GM18868 (cell line): Measurements from ENCODE around the gene TK1.

Source experiments
- ATAC-seq: cut with Tn5 transposase; IDR thresholded peaks from one replicate; pipeline ENCODE4 v1.9.1; 2021; ENCODE audit warnings: mild to moderate bottlenecking, moderate library complexity; ENCODE audit not compliant: unreplicated experiment

TK1 gene

DNA sequence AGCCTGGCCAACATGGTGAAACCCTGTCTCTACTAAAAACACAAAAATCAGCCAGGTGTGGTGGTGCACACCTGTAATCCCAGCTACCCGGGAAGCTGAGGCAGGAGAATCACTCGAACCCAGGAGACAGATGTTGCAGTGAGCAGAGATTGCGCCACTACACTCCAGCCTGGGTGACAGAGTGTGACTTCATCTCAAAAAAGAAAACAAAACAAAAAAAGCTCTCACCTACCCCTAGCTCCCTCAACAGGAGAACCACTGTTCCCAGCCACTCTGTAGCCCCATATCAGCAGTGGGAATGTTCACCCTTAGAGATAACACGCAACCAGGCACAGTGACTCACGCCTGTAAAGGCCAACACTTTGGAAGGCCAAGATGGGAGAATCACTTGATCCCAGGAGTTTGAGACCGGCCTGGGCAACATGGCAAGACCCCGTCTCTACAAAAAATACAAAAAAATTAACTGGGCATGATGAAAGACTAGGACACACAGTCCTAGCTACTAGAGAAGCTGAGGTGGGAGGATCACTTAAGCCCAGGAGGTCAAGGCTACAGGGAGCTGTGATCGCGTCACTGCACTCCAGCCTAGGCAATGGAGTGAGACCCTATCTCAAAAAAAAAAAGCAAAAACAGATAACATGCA is 50.9 kb downstream of the TK1 start:
- no peak for ATAC-seq

DNA sequence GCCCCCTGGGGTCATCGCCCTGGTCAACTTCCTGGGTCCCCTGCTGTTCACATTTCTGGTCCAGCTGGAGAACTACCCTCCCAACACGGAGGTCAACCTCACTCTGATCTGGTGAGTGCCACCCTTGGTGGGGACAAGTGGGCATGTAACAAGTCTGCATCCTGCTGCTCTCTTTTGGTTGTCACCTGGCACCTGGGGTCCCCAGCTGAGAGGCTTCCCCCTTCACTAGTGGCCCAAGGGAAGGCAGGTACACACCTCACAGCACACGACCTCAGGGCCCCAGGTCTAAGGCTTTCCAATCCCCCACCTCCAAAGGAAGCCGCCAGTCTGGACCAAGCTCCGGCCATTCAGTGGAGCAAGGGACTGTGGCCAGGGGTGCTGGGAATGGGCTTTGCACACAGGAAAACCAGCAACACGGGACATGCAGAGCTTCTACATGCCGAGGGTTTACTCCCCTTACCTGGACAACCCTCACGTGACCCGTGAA is 51.9 kb downstream of the TK1 start:
- no peak for ATAC-seq

DNA sequence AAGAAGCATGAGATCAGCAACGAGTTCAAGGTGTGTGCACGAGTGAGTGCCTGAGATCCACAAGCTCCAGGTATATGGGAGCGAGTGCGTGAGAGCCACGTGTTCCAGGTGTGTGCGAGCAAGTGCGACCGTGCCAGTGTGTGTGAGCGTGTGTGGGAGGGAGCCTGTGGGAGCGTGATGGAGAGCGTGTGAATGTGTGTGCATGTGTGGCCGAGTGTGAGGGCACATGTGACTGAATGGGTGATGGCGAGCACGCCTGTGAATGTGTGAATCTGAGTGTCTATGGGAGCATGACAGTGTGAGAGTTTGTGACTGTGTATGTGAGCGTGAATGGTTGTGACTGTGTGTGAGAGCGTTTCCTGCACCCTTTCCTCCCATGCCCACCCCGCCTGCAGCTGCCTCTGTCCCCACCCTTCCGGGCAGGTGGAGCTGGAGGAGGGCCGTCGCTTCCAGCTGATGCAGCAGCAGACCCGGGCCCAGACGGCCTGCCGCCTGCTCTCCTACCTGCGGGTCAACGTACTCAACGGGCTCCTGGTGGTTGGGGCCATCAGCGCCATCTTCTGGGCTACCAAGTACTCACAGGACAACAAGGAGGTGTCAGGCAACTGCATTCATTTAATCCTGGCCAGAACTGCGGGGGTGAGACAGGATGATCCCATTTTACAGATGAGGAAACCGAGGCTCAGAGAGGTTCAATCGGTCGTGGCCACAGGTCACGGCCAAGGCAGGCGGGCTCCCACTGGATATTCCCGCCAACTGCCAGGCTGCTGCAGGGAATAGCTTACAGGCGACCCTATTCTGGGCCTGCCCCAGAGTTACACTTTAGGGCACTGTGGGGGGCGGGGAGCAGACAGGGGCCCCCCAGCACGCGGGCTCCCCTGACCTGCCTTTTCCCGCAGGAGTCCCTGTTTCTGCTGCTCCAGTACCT is 52.6 kb downstream of the TK1 start:
- no peak for ATAC-seq

DNA sequence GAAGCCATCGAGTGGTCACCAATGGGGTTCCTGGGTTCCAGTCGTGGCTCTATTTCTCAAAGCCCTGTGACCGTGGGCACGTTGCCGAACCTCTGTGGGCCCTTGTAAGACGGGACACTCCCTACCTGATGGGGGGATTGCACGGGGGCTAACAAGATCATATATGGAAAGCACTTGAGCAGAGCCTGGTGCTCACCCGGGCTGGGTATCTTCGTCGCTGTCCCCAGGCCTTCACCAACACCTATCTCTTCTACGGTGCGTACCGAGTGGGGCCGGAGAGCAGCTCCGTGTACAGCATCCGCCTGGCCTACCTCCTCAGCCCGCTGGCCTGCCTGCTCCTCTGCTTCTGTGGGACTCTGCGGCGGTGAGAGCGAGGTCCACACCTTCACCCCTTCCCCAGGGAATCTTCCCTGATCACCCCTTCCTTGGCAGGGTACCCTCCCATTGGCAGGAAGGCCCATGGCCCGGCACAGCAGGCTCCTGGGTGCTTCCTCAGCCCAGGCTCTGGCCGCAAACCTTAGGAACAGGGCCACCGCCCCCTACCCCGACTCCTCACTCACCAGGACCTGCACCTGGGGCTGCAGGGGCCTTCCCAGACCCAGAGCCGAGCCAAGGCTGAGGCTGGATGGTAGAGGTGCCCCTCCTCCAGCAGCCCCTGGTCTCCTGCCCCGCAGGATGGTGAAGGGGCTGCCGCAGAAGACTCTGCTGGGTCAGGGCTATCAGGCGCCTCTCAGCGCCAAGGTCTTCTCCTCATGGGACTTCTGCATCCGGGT is 53.5 kb downstream of the TK1 start:
- no peak for ATAC-seq

DNA sequence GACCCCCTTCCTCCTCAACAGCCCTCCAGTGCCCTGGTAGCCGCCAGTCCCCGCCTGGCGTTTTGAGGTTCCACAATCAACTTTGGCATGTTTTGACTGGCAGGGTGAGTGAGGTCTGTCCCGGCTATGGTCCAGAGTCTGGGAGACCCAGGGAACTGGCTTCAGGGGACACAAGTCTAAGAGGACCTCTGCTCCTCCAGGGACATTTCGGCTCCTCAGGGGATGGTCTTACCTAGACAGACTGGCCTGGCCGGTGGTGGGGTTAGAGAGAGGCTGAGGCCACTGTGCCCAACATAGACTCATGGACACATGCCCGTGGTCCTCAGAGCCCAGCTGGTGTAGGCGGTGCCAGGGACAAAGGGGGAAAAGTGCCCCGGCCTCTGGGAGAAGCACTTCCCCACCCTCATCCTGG is 54.1 kb downstream of the TK1 start:
- ATAC-seq, result no peak

DNA sequence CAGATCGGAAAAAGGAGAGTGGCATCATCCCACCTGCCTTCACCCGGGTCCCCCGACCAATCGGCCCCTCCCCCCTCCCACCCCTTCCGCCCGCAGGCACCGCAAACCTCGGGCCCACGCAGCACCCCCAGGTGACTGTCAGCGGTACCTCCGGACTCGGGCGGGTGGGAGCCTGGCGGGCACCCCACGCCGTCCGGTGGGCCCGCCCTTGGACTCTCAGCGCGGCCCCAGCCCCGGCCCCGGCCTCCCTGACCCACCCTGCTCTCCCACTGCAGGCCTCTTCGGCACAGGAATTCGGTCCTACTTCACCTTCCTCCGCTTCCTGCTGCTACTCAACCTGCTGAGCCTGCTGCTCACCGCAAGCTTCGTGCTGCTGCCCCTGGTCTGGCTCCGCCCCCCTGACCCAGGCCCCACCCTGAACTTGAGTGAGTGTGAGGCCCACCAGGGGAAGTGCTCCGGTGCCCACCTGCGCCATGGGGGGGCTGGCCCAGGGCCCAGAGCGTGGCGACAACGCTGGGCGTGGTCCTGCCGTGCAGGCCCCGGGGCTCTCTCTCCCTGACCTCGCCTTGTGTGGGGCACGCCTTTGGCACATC is 54.7 kb downstream of the TK1 start:
- ATAC-seq, result no peak

DNA sequence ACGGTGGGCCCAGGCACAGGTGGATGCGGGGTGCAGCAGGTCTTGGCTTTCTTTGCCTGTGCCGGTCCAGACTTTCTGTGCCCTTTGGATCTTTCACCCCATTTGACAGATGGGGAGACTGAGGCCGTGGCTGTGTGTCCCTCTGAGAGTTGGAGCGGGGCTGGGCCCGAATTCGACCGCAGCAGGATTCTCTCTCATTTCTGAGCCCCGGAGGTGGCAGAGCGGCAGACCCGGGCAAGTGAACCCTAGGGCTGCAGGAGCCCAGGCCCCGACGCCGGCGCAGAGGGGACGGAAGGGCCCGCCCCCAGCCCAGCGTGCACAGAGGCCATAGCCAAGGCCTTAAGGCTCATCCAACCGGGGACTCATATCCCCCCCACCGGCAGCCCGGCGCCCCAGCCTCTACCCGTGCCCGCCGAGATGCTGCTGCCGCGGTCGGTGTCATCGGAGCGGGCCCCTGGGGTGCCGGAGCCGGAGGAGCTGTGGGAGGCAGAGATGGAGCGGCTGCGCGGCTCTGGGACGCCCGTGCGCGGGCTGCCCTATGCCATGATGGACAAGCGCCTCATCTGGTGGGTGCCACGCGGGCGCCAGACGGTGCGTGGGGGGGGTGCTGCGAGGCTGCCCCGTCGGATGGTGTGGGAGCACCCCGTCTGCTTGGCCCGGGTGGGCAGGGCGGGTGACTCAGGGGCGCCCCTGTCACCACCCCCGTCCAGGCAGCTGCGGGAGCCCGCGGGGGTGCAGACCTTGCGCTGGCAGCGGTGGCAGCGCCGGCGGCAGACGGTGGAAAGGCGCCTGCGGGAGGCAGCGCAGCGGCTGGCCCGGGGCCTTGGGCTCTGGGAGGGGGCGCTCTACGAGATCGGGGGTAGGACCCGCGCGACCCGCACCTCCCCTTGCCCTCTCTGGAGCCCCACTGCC is 55.4 kb downstream of the TK1 start:
- ATAC-seq, result no peak

DNA sequence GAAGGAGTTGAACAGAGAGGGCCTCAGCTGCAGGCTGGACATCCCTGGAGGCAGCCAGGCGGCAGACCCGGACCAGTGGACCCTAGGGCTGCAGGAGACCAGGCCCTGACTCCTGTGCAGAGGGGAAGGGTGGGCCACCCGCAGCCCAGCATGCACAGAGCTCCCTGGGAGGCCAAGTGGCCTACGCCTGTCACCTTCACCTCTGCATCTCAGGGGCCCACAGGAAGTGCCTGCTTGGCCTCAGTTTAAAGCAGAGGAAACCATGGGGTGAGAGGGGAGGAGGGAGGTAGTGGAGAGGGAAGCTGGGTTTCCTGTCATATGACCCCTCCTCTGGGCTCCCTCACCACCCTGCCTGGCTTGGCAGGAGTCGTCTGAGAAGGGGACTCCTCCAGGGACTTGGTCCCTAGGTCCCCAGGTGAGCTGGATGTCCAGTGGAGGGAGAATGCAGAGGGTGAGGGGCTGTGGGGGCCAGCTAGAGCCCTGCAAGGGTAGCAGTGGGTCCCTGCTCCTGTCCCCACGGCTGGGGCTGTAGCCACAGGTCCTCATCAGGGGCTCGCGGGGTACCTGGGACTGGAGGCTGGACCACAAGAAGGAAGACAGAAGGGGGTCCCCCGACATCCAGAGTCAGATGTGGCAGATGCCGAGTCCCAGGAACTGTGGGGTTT is 56.3 kb downstream of the TK1 start, which contains the start of gene TMC8:
TSS of gene TMC8 (plus strand) at position 335 of the 665 bp plus-strand sequence. CDS start 818 bp downstream, outside the sequence.
- no peak for ATAC-seq

DNA sequence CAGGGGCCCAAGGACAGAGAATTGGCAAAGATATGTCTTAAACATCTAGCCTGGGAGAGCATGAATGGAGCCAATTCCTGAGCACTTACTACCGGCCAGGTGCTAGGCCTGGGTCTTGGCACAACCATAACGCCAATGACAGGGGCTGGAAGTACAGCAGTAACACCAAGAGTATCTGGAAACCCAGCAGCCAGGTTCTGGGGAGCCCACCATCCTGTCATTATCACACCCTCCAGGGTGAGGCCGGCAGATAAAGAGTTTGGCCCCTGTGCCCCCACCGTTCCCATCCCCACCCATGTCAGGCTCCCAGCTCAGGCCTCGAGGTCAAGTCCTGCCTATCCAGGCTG is 56.8 kb downstream of the TK1 start:
- no peak for ATAC-seq

DNA sequence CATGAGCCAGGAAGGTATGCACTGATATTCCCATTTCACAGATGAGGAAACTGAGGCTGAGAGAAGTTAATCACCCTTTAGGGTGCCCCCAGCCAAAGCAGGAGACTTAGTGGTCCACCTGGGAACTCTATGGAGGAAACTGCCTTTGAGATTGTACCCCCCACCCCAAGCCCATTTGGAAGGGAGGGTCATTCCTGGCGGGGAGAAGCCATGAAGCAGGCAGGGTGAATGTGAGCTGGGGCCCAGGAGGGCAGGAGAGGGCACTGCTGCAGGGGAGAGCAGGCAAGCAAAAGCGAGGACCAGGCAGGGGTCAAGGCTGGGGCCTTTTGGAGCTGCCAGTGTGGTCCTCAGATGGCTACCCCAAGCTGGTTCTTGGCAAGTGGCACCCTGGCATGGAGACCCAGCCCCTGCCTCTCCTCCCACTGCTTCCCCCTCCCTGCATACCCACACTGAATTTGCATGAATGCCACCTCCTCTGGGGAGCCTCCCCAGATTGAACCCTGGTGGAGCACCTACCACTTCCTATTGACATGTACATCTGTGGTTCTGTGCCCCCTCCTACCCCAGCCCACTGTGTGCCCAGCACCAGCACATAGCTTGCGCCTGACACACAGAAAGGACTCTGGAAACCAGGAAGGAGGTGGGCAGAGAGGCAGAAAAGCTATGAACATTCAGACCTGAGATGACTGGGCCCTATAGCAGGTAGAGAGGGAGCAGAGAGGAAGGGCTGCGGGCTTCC is 57.3 kb downstream of the TK1 start:
- no peak for ATAC-seq

DNA sequence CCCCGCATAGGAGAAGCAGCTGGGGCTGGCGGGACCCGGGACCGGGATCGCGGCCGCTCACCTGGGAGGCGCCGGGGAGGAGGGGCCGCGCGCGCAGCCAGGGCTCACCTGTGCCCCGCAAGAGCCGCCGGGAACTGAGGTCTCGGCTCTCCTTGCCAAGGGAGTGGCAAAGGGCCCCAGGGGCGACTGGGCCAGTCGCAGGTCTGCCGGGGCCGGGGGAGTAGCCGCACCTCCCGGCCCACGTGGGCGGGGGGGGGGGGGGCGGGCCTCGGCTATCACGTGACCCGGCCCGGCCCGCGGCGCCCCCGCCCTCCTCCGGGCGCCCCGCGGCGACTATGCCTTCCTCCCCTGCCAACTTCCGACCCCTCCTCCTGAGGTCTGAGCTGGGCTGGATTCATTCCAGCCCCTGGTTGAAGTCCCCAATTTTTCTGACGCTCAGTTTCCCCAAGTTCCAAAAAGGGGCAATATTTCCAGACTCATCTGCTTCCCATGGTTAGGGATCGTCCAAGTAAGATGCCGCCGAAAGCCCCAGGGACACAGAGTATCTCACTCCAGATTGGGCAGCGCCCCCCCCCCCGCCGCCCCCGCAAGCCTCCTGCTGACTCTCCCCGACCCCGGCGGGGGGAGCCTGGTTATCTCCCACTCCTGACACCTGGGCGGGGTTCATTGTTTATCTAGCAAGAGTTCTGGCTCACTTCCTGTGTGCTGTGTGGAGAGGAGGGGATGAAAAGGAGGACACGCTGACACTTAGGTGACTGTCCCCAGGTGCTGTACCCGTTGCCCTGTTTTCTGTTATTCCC is 58.1 kb downstream of the TK1 start, which contains the start of gene TMC6:
TSS of gene TMC6 (minus strand) at position 205 of the 800 bp plus-strand sequence. CDS start 1,923 bp downstream, outside the sequence.
- no peak for ATAC-seq

DNA sequence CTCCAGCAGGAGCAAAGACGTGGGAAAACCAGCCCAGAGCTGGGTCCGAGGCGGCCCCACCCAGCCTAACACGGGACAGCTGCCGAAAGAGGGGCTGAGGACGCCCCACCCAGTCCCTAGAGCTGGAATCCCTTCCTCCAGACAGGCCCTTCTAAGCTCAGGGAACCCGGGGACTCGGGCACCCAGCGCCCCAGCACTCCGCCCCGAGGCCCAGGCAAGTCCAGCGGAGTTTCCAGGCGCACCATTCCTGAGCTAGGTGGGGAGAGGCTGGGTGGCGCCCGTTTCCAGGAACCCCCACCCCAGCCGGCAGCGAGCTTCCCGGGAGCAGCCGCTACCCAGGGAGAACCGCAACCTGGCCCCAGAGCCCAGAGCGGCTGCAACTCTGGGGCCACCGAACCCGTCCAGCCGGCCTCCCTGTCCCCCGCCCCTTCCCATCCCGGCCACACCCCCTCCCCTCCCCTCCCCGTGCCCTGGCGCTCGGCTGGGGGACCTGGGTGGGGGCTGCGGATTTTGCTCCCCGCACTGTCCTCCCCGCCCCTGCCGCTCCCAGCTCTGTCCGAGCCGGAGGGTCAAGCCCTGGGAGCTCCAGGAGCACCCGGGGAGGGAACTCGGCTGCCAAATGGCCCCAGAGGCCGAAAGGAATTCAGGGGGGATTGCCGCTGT is 58.8 kb downstream of the TK1 start:
- ATAC-seq, result no peak

DNA sequence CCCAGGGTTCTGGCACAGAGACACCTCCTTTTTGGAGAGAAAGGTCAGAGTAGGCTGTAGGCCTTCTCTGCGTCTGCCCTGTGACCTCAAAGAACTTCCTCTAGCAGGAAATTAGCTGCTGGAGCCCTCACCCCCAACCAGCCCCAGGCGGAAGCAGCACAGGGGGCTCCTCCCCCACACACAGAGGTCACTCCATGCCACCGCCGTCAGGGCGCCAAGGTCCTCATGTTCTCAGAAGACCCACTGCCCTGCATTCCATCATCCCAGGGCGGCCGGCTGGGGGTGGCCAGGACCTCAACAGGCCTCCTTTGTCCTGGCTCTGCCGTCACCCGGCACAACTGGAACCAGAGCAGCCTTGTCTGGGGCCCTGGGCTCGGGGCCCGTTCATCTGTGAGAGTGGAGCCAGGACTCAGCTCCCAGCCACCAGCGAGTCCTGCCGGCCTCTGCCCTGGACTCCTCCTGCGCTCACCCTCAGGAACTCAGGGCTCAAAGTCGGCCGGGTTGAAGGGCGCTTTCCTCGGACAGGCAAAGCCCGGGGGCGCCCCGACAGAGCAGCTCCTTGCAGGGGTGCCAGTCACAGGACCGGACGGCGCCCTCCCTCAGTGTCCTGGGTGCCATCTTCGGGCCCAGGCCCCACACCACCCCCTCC is 59.5 kb downstream of the TK1 start:
- no peak for ATAC-seq

DNA sequence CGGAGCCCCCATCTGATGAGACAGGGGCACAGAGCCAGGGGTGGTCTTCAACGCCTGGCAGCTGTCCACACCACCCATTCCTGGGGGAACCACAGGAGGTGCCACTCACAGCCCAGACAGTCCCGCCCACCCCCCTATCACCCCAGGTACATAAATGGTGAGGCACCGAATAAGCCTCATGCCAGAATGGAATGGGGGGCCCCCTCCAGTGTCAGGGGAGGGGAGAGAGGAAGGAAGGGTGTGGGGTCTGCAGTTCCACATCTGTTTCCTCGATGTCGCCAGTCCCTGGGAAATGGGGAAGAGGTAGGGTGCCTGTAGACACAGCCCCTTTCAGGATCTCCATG is 60.0 kb downstream of the TK1 start:
- ATAC-seq, result no peak

DNA sequence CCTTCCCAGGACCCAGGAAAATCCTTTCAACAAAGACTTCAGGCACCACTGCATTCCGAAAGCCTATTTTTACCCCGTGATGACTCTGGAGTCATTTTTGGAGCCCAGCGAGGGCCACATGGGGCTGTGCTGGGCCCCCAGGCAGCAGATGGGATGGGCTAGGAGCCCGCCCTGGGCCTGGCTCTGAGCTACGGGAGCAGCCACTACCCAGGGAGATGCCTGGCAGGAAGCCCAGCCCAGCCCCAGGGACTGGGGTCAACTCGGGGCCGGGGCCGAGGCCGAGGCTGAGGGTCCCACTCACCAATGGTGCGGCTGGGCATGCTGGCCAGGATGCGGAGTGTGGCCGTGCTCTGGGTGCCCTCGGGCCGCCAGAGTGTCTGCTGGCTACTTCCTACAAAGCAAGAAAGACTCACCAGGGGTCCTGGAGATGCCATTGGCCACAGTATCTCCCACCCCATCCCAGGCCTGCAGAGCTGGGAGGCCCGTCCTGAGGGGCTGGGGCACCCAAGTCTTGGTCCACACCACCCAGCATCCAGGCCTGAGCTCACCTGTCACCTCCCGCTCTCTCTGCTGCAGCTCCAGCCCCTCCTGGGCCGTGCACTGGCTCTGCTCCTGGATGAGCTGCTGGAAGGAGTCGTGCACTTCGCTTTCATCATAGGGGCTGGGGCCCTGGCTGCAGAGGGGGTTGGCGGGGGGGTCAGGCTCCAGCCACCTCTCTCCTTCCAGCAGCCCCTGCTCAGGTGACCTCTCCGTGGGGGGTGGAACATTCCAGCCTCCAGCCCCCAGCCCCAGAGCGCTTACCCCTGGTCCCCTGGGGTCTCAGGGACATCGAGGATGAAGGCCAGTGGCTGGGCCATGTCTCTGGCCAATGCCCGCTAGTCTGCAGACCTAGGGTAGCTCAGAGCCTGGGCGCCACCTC is 60.6 kb downstream of the TK1 start:
- ATAC-seq, result no peak
